ENCODE data around the gene GPC2.

GPC2 gene

GRCh38 chr7:100212631-100213286 is 35.6 kb upstream of the GPC2 start:
- no peak for TF ChIP-seq REST (IDR thresholded peaks at IDR 0.05; ENCODE audit: low read depth)
- TF ChIP-seq EGR1 (IDR thresholded peaks at IDR 0.05) = no peak
- TF ChIP-seq TAF1 (IDR thresholded peaks at IDR 0.05; ENCODE audit: low read depth) = no peak
- no peak for TF ChIP-seq CEBPB (IDR thresholded peaks at IDR 0.05)

DNA sequence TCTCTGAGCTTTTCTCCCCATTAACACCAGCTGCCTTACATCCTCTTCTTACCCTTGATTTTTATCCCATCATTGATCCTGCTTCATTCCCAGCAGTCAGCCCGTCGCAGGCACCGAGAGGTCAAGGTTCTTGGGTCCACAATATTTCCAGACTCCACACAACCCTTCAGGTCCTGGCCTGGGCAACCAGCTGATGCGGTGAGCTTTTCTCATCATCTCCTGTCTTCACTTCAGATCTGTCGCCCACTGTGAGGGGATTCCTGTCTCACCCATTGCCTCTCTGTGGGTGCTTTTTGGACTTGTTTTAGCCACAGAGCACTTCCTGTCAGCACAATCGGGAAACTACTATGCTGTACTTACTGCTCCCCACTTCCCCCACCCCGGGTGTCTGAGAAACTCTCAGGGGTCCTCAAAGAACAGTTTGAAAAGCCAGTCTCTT is 34.2 kb upstream of the GPC2 start:
- TF ChIP-seq TAF1 (IDR thresholded peaks at IDR 0.05; ENCODE audit: low read depth) (no peak), RAD21 (IDR thresholded peaks at IDR 0.05; ENCODE audit: low read depth) (no peak), NFIC (IDR thresholded peaks at IDR 0.05) (no peak), ZBTB7A (IDR thresholded peaks at IDR 0.05; ENCODE audit: low read depth) (no peak), USF1 (IDR thresholded peaks at IDR 0.05) (no peak), CEBPB (IDR thresholded peaks at IDR 0.05) (no peak), REST (IDR thresholded peaks at IDR 0.05; ENCODE audit: low read depth) (no peak), EP300 (IDR thresholded peaks at IDR 0.05; ENCODE audit: borderline replicate concordance) (no peak), CREB1 (IDR thresholded peaks at IDR 0.05; ENCODE audit: low read depth) (no peak), TEAD4 (IDR thresholded peaks at IDR 0.05) (no peak), TCF12 (IDR thresholded peaks at IDR 0.05; ENCODE audit: low read depth) (no peak), EGR1 (IDR thresholded peaks at IDR 0.05) (no peak), FOXM1 (IDR thresholded peaks at IDR 0.05; ENCODE audit: borderline replicate concordance, low read depth) (no peak), YY1 (IDR thresholded peaks at IDR 0.05; ENCODE audit: low read depth) (no peak)
- TF ChIP-seq, protein P1, sequence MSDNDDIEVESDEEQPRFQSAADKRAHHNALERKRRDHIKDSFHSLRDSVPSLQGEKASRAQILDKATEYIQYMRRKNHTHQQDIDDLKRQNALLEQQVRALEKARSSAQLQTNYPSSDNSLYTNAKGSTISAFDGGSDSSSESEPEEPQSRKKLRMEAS (IDR thresholded peaks at IDR 0.05) = no peak

DNA sequence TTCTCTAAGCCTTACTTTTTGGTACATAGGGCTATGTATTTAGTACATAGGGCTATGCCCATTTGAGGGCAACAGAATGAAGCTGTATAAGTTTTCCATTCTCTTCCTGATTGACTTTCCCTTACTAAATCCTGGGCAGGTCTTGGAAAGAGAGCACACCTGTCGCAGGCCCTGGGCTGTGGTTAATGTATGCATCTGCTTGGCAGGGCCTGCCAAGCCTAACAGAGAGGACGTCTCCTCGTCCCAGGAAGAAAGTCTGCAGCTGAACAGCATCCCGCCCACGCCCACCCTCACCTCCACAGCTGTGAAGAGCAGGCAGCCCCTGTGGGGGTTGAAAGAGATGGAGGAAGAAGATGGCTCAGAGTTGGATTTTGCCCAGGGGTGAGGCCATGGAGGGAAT is 33.6 kb upstream of the GPC2 start:
- TF ChIP-seq TCF12 (IDR thresholded peaks at IDR 0.05; ENCODE audit: low read depth) (no peak), CREB1 (IDR thresholded peaks at IDR 0.05; ENCODE audit: low read depth) (no peak), RAD21 (IDR thresholded peaks at IDR 0.05; ENCODE audit: low read depth) (no peak), TAF1 (IDR thresholded peaks at IDR 0.05; ENCODE audit: low read depth) (no peak), YY1 (IDR thresholded peaks at IDR 0.05; ENCODE audit: low read depth) (no peak), USF1 (IDR thresholded peaks at IDR 0.05) (no peak), REST (IDR thresholded peaks at IDR 0.05; ENCODE audit: low read depth) (no peak), NFIC (IDR thresholded peaks at IDR 0.05) (no peak), EGR1 (IDR thresholded peaks at IDR 0.05) (no peak), FOXM1 (IDR thresholded peaks at IDR 0.05; ENCODE audit: borderline replicate concordance, low read depth) (no peak), EP300 (IDR thresholded peaks at IDR 0.05; ENCODE audit: borderline replicate concordance) (no peak), TEAD4 (IDR thresholded peaks at IDR 0.05) (no peak)
- TF ChIP-seq, protein P1 (IDR thresholded peaks at IDR 0.05) = no peak

DNA sequence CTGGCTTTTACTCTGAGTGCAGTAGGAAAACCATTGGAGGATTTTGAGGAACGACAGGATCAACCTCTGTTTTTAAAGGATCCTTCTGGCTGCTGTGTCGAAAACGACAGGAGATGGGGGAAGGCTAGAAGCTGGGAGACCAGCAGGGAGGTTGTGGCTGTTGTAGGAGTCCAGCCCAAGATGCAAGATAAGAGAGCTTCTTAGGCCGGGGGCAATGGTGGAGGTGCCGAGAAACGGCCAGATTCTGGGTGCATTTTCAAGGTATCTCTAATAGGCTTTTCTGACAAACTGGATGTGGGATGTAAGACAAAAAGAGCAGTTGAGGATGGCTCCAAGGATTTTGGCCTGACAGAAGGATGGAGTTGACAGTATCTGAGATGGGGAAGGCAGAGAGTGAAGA is 32.3 kb upstream of the GPC2 start:
- TF ChIP-seq REST (IDR thresholded peaks at IDR 0.05; ENCODE audit: low read depth) (no peak), NFIC (IDR thresholded peaks at IDR 0.05) (no peak), TEAD4 (IDR thresholded peaks at IDR 0.05) (no peak), USF1 (IDR thresholded peaks at IDR 0.05) (no peak)

All from Ishikawa (cell line).